Activated CD4-positive, CD25-positive, alpha-beta regulatory T cell treated with anti-CD3 and anti-CD28 coated beads, Interleukin-2, amount 50 U/mL, for 16 hours (primary cell): ENCODE results near the gene KANK4.

Source experiments
- DNase-seq: peaks from one replicate; pipeline ENCODE4 v3.0.0-alpha.2; 2020; ENCODE audit warnings: low read depth, low spot score

The KANK4 gene

DNA sequence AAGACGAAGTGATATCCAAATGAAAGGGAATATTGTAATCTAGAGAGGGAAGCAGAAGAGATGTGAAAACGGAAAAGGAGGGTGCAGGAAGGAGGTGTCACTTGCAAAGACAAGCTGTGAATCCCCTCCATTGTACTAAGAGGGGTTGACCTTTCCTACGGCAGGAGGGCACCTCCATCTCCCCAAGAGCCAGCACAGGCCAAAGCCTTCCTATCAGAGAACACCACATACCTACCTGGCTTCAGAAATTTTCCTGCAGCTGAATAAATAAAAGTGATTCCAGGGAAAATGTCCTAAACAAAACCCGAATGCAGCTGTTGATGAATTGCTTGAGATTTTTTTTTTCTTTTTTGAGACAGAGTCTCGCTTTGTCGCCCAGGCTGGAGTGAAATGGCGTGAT lies 14.3 kb downstream of the KANK4 start:
- DNase-seq: no peak

DNA sequence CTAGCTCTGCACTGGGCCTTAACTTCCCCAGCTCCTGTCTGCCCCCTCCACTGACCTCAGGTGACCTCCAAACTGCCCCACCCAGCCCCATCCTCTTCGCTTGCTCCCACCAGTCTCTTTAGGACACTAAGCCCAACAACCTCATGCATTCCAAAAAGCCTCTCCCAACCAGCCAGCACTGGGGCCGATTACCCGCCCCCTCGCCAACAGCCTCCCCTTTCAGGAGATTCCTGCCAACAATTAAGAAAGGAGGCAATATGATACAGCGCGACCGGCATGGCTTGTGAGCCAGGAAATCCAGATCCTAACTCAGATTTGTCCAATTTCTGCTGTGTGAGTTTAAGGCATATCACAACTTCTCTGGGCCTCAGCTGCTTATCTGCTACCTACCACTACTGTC lies 14.7 kb downstream of the KANK4 start:
- no peak for DNase-seq

DNA sequence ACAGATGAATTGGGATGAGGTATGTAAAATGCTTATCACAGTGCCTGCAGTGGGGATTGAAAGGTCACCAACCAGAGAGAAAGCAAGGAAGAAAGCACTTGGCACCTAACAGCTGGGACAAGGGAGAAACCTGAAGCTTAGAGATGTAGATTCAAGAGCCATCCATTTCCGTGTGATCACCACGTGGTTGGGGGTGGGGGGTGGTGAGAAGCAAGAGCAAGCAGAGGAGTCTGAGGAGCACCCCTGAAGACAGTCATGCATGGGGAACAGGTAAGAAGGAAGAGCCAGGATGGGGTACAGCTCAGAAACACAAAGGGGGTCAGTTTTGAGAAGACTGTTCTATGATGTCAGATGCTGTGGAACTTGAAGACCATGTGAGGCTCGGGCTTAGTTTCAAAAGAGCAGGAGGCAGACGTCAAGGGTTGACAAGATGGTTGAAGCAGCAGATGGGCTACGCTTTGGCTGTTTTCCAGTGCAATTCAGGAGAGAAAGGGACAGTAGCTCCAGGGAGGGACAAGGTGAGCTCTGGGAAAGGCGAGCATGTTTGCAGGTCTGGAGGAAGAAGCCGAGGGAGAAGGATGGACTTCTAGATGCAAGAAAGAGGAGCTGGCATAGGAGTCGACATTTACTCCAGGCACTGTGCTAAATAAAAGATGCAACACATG lies 17.4 kb downstream of the KANK4 start:
- DNase-seq: no peak

DNA sequence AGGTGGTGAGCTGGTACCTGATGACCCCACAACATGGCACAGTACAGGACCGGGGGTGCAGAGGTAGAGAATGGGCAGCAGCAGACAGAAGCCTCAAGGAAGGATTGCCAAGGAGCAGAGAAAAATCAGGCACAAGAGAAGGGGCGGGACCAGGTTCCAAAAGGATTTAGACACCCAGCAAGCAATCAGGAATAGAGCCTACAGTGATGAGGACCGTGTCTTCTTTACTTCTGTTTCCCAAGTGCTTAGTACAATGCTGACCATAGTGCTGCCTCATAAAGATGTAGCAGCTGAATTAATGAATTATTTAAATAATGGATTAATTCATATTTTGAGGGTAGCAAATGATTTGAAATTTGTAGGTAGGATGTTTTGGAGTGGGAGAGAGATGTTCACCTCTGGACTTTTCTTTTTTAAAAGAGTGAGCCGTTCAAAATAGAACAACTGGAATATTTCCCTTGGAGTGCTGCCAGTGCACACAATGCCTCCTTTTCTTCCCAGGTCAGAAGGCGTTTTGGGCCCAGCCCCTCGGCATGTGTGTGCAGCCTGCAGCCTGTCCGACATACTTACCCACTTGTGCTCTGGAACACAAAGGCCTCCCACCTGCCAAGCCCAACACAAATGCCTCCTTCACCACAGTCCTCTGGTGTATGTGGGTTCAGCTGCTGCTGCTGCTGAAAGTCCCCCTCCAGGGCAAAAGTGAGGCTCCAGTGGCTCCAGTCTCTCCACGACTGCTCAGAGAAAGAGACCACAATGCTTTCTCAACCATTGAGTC lies 19.6 kb downstream of the KANK4 start:
- DNase-seq: no peak

DNA sequence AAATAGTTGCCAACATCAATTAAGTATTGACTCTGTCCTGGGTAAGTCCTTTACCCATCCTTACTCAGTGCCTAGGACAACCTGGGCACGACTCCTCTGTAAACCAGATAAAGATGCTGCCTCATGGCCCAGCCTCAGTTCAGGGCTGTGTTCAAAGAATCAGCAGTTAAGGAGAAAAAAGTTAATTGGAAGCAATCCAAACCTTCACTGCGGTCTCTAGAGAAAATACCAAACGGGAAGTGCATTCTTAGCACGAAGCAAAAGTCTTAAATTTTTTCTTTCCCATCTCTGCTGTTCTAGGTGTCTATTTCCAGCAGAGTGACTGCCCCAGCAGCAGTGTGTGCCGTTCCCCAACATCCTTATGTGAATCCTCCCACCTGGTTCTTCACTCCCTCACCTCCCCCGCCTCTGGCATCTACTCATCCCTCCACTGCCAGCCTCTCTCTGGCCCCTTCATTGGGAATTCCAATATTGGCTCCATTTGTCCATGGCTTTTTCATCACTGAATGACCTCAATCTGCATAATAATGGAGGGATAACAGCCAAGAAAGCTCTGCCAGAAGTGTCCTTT lies 23.2 kb downstream of the KANK4 start:
- DNase-seq: no peak

DNA sequence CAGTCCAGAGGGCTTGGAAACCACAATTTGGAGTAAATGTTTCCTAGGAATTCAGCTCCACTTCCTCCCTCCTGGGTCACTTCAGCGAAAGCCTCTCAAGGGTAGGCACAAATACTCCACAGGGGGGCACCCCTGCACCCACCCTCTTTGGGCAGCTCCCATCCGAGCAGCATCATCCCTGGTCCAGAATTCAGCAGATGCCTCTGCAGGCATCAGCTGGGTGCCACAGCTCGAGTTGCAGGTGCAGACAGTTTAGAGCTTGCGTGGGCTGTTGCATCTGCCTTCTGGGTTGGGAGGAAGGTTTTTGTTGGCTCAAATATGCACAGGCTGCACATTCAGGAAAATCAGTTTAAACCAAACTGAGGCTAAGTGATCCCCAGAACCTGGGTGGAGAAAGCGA lies 25.0 kb downstream of the KANK4 start:
- DNase-seq: no peak

DNA sequence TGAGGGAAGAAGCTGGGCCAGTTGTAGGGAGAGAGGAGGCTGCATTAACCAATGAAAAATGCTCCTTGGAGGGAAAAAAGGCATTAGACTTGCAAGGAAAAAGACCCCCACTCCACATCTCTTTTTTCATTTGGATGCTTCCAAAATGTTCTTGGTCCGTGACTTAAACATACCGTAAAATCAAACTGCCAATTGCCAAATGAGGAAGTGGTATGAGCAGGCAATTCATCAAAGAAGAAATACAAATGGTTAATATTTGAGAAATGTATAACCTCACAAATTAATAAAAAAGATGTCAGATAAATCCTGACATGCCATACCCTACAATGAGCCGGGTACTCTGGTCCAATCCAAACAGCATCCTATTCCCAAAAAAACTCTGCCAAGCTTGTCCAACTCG lies 30.6 kb downstream of the KANK4 start:
- no peak for DNase-seq

DNA sequence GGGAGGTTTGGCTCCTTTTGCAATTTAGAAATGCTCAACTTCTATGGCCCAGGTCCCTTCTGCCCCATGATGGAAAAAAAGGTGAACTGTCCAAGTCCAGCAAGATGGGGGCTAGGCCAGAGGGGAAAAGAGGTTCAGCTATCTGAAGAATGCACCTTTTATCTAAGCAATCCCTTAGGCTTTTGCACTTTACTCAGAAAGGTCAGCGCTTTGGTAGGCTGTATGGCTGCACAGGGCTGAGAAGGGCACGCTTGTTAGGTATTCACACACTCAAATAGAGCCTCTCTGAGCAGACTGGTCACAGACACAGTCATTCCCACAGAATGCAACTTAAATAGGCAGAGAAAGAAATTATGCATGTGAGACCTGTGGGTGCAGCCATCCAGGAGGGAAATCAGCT lies 31.0 kb downstream of the KANK4 start:
- no peak for DNase-seq

DNA sequence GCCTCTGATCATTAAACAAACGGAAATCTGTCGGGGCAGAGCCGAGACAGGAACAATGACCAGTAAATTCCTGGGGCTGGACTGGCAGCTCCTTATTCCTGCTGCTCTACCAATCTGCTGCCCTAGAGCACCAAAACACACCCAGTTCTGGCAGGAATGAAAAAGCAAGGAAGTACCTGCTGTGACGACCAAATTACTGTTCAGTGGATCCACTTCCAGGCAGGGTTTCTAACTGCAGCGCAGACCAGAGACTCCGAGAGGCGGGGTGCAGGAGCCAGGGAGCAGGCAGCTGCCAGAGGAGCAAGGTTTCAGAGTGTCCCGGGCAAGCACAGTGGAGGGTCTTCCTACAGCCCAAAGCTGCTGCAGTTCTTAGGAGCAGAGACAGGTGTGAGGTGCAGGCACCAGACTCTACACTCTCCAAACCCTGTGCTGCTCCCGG lies 32.4 kb downstream of the KANK4 start:
- no peak for DNase-seq

DNA sequence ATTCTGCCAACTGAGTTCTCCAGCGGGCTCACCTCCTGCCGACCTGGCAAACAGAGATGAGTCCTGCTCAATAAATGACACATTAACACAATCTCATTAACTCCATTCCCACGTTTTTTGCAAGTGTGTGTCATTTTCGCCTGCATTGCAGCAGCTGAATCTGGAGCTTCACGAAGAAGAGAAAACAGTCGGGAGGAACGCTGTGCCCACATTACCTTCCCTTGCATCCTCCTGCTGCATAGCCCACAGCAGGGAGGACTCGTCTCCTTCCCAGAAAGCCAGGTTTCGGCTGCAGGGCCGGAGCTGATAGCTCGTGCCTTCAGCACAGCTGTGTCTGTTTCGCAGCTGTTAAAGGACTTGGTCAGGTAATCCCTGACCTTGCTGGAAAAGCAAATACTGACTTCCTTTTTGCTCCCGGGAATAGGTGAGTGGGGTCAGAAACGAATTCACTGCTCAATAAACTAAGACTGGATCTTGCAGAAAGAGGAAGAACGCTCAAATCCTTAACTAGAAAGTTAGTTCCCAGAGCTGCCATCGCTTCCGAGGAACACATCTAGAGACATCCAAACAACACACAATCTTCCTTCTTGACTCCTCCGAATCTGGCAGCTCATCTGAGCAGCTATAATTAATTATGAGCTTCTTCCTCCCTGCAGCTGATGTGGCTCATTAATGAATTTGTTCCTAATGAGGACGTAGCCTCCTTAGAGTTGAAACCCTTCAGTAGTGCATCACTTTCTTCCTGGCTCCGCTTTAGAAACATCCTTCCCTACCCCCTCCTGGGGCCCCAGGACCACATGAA lies 33.0 kb downstream of the KANK4 start:
- no peak for DNase-seq

DNA sequence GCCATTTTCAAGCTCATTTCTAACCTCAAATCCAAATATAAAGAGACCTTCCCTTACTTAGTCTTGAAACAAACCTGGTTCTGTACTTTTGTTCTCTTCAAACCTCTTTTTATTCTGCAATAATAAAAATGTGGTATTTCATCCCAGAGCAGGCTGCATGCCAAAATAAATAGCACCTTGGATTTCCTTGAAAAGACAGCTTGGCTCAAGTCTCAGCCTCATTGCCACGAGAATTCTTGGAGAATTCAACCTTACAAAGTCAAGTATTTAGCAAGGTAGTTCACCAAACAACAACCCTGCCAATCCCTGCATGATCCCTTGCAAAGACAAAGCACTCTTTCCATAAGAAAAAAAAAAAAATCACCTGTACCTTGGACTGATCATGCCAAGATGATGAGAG lies 33.8 kb downstream of the KANK4 start:
- no peak for DNase-seq

DNA sequence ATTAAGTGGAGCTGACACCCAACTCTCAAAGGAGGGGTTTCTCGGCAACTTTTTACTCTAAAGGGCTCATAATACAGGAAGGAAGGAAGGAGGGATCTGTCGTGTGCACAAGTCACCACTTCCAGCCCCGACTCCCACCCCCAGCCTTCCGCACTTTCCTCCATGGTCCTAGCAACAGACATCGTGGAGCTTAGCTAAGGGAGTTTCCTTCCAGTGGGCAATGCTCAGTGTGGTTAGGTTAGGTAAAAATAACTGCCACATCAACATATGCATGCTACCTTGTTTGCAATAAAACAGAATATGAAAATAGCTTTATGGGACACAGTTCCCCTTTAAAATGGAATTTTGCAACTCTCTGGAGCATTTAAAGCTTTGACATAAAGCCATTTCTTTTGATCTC lies 35.2 kb downstream of the KANK4 start:
- no peak for DNase-seq

DNA sequence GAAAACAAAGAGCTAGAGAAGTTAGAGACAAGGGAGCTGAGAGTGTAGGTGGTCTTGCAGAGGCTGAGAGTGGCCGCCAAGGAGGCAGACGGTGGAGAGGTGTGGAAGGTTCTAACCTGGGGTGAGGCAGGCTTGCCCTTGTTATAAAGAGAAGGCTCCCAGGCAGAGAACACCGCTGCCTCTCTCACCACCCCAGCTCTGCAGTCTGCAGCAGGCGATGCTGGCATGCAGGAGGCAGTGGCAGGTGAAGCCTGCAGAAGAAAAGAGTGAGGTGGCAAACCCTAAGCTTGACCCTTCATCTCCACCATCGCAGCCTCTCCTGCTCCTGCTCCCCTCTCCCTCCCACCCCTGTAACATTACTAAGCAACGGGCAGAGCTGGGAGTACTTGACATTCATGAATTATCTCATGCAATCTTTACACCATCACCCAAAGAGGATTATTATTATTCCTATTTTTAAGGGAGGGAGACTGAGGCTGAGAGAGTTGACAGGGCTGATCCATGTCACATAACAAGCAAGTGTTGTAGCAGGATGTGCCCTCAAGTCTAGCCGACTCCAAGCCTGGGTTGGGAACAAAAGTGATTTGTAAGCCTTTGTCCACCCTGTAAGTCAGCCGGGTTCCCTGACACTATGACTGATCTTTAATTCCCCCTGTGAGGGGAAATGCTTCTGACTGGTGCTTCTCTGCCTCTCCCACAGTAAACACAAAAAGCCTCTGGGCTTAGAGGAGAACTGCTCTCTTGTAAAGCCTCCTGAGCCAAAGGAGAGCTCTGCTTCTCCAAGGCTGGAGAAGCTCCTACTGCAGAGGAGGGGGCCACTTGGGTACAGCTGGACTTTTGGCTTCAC lies 36.1 kb downstream of the KANK4 start:
- no peak for DNase-seq

DNA sequence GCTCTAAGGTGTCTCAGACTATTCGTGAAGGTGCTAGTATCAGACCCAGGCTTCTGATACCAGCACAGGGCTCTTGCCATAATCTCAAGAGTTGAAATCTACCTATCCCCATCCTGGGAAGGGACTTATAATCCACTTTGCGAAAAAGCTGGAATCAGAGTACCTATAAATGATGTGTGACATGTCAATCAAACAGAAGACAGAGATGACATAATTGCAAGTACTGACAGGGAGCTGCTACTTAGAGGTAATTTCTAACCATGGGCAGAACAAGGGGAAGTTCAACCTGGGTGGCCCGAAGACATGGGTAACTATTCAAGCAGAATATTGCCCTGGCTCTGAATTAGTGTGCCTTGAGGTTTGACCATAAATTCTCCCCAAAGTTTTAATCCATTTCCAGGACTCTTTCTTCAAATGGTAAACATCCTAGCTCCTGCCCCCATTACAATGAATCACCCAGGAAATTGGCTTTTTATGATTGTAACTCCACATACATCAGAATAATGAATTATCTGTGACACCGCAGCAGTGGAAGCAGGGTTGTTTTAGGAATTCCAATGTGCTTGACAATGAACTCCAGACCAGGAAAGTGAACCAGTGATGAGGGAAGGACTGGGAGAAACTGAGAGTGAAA lies 37.2 kb downstream of the KANK4 start:
- DNase-seq: no peak

DNA sequence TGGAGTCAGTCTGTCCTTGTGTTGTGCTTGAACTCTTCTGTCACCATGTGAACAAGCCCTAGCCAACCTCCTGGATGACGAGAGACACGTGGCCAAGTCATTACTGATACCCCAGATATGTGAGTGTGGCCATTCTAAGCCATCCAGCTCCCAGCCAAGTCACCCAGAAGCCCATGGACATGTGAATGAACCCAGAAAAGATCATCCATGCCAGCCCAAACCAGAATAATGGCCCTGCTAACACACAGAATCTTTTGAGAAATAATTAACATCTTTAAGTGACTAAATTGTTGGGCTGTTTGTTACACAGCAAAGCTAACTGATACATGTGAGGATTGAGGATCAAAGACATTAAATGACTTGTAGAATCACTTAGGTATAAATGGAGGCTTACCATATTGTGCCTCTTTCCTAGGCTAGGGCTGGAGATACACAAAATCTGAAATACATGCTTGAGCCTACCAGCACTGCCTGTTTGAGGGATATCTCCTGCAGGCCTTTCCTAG lies 38.2 kb downstream of the KANK4 start:
- DNase-seq: no peak

DNA sequence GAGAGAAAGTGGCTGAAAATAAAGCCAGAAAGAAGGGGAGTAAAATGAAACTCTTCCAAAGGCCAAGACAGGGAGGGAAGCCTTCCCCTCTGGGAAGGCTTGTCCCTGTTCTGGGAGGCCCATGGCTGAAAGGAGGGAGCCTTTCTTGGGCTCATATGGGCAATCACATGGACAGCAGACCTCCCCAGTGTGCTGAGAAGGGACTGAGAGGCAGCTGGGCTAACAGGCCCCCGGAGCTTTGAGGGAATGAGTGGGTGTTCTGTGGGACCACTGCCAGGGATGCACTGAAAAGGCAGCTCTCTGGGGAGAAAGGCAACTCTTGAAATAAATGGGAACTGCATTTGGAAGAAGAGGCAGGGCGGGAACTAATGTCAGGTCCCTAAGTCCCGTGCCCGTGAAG lies 39.1 kb downstream of the KANK4 start:
- no peak for DNase-seq

DNA sequence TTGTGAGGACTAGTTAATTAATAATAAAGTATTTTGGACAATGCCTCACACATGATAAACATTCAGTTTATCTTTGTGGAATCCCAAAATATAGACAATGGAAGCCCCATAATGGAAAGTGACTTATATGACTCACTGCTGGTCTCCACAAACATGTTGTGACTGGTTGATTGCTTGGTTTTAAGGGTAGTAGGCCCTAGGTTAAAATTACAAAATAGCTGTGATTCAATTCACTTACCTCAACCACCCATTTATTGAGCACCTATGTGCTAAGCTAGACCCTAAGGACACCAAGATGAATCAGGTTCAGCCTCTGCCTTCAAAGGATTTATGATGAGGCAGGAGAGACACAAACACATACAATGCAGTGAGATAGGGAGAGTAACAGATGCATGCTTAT lies 42.4 kb downstream of the KANK4 start:
- no peak for DNase-seq

DNA sequence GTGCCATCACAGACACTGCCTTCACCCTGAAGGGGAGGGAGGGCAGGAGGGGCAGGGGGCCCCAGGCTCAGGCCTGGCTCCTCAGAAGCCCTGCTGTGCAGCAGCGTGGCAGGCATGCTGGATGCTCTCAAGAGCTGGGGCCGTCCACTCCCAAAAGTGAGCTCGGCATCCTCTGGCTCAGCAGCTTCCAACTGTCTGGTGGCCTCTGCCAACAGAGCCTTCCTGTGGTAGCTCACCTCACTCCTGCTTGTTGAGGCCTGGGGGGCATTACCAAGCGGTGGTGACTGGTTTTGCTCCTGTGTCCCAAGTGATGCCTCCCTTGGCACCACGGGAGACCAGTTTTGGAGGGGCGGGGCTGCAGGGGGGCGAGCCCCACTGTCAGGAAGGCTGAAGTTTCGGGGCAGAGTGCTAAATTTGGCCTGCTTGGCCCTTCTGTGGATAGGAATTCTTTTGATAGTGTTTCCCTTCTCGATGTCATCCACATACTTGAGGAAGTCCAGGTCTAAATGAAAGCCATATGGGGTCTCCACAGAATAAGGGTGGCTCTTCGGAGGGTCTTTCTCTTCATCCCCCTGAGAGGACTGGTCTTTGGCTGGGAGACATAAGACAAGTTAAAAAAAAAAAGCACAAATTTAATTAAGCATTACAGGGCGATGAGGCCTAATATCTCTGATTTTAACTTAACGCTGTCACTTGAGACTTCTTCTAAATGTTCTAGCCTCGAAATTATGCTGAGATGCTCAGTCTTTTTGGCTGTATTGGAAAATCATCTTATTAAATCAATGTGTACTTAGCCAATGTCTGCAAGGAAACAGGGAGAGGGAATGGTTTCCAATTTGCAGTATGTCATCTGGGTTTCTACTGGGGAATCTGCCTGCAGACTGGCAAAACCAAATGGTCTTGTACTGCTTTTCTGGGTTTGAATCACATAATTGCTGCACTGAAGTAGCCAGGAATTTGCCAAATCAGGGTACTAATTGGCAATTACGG lies 44.4 kb downstream of the KANK4 start:
- DNase-seq: no peak

DNA sequence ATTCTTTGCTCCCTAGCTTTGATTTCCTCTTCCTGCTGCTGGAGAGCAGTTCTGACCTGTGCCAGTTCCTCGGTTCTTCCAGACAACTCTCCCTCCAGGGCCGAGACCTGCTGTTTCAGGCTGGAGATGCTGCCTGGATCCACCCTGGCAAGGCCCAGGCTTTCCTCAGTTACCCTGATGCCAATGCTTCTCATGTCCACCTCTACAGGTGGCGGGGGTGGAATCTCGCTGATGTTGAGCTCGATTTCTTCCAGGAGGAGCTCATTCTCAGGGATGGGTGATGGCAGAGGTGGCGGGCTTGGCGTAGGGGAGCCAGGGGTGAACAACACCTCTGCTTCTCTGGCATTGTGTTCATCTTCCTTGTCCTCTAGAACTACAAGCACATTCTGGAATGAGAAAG lies 45.3 kb downstream of the KANK4 start:
- DNase-seq: no peak
